ENCODE results near the gene UBC. TPM values are rescaled to one million over a fixed set of nuclear protein-coding genes. Genes with fewer than 3 reads are reported as not detected.

UBC gene
- total and polyA plus RNA-seq, 9 of the 15 experiments (the other 6 are each of a cell fraction or from before 2014, with no cell fraction given) = 533 to 1,153 (median 813) TPM

- TF ChIP-seq ZBTB11 (CRISPR knock-in tag; IDR thresholded peaks at IDR 0.05) (peak in 1 of 3 experiments; percentile 19; a peak in 1 of 6 replicates), HMGN3 (IDR thresholded peaks at IDR 0.05; ENCODE audit: borderline replicate concordance, extremely low read depth, insufficient read length, low read depth, low read length) (peak; percentile 36), NFXL1 (CRISPR knock-in tag; IDR thresholded peaks at IDR 0.05) (peak; percentile 96), SP1 (CRISPR knock-in tag; IDR thresholded peaks at IDR 0.05) (peak; percentile 25; the same call in 1 of the 2 replicates), ZNF507 (tag; conservative IDR thresholded peaks at IDR 0.05) (no peak), SUPT5H (IDR thresholded peaks at IDR 0.05) (peak; percentile 95), ZFPM2 (CRISPR knock-in tag; IDR thresholded peaks at IDR 0.05) (peak; percentile 97), SMAD3 (CRISPR knock-in tag; conservative IDR thresholded peaks at IDR 0.05) (peak; percentile 89), MLX (CRISPR knock-in tag; conservative IDR thresholded peaks at IDR 0.05) (0 out of 4 replicates have a peak, but pooled peaks of 1 of the 2 experiments have one; percentile 36), HDAC1 (IDR thresholded peaks at IDR 0.05) (0 out of 4 replicates have a peak, but pooled peaks of 1 of the 2 experiments have one; percentile 29), ZNF23 (CRISPR knock-in tag; IDR thresholded peaks at IDR 0.05) (peak; percentile 74), SPI1 (IDR thresholded peaks at IDR 0.05; ENCODE audit: borderline replicate concordance, low read depth, low read length) (no peak), CBX1 (IDR thresholded peaks at IDR 0.05; ENCODE audit: low read depth) (no peak), ZNF655 (CRISPR knock-in tag; IDR thresholded peaks at IDR 0.05) (peak; percentile 79; the same call in 1 of the 2 replicates), GABPB2 (CRISPR knock-in tag; conservative IDR thresholded peaks at IDR 0.05) (peak; percentile 84), MIER1 (IDR thresholded peaks at IDR 0.05; ENCODE audit: low read depth) (no peak), ILF3 (IDR thresholded peaks at IDR 0.05; ENCODE audit: borderline replicate concordance) (peak; percentile 98), ARID2 (IDR thresholded peaks at IDR 0.05) (0 out of 2 replicates have a peak, but pooled peaks have one; percentile 8), ZBED1 (IDR thresholded peaks at IDR 0.05) (peak; percentile 45; the same call in 1 of the 2 replicates), ERF (CRISPR knock-in tag; IDR thresholded peaks at IDR 0.05) (peak; percentile 96), POLR2H (tag; IDR thresholded peaks at IDR 0.05; ENCODE audit: low read depth) (peak; percentile 86), ZNF324 (CRISPR knock-in tag; IDR thresholded peaks at IDR 0.05) (peak; percentile 1), POU5F1 (IDR thresholded peaks at IDR 0.05; ENCODE audit: borderline replicate concordance, low read depth, low read length, partially characterized antibody) (no peak)
Measured at GRCh38 chr12:124910561-124911478, 3.6 kb downstream of the UBC start (continued).

All from K562 (cell line).